Right atrium auricular region (tissue), 2 donors: ENCODE measurements around the gene CLIP4. TPM values are rescaled to one million over a fixed set of nuclear protein-coding genes. Genes with fewer than 3 reads are reported as not detected.

Source experiments
- DNase-seq: peaks from one replicate; pipeline ENCODE4 v3.0.0-alpha.2; 2019; ENCODE audit warnings: low spot score
- H3K27ac ChIP-seq, 2 donors: fragments of 200-600 bp; sonication (generic); 1 replicate in 1 of 2; 2 replicates in 1 of 2; pipeline ENCODE4 v1.5.1; 2016 to 2019
- H3K27me3 ChIP-seq, 2 donors: fragments of 200-600 bp; sonication (generic); one replicate each; pipeline versions ENCODE4 v1.5.1 to v1.6.0; 2017 to 2019
- H3K36me3 ChIP-seq: fragments of 200-600 bp; sonication (generic); one replicate; pipeline ENCODE4 v1.5.1; 2016
- H3K4me1 ChIP-seq, 2 donors: fragments of 200-600 bp; sonication (generic); one replicate each; pipeline versions ENCODE4 v1.5.1 to v1.6.0; 2017 to 2019
- H3K4me3 ChIP-seq, 2 donors: fragments of 200-600 bp; sonication (generic); 1 replicate in 1 of 2; 2 replicates in 1 of 2; pipeline ENCODE4 v1.5.1; 2017 to 2019; ENCODE audit warnings: mild to moderate bottlenecking in 1 of 2, moderate library complexity in 1 of 2
- H3K9me3 ChIP-seq, 2 donors: fragments of 200-600 bp; sonication (generic); one replicate each; pipeline ENCODE4 v1.5.1; 2019
- CTCF ChIP-seq, 2 donors: fragments of 200-600 bp; sonication (generic); IDR thresholded peaks; one replicate each; pipeline ENCODE4 v1.5.1; 2019; ENCODE audit warnings: antibody characterized with exemption in 2 of 2
- total RNA-seq, 2 donors: library from RNA; depleted of rRNA; stranded (reverse); fragments of >200 nt; gene quantifications; one replicate each; pipeline ENCODE4 v1.1.0, GENCODE V29; 2016

Gene CLIP4
- total RNA-seq, 2 donors from 2014 or later, result 66.5 to 71.0 TPM

- H3K9me3 ChIP-seq, result no peaks in the 10 kb centered on the region
- no peak overlapping the region for H3K27ac ChIP-seq
- no peaks in the 10 kb centered on the region for H3K4me1 ChIP-seq
- DNase-seq, result no peak
- no peaks in the 10 kb centered on the region for H3K36me3 ChIP-seq
- H3K27me3 ChIP-seq, result no peaks in the 10 kb centered on the region
- H3K4me3 ChIP-seq, result no peak overlapping the region
- no peak for TF ChIP-seq CTCF (IDR thresholded peaks at IDR 0.05)
These were observed 111.6 kb downstream of the CLIP4 start for GRCh38 chr2:29226808-29227207.

- H3K27ac ChIP-seq, result no peak overlapping the region
- H3K27me3 ChIP-seq, result no peaks in the 10 kb centered on the region
- H3K4me1 ChIP-seq, result no peaks in the 10 kb centered on the region
- no peak for DNase-seq
- TF ChIP-seq CTCF (IDR thresholded peaks at IDR 0.05), result no peak
- H3K9me3 ChIP-seq, result no peaks in the 10 kb centered on the region
- H3K4me3 ChIP-seq, result no peak overlapping the region
- no peaks in the 10 kb centered on the region for H3K36me3 ChIP-seq
These were observed 112.9 kb downstream of the CLIP4 start for GRCh38 chr2:29227935-29228675.

- Histone ChIP-seq H3K27me3 (no peaks in the 10 kb centered on the region), H3K36me3 (no peaks in the 10 kb centered on the region), H3K4me1 (no peaks in the 10 kb centered on the region), H3K27ac (no peak overlapping the region), H3K4me3 (no peak overlapping the region), H3K9me3 (no peaks in the 10 kb centered on the region)
- DNase-seq, result no peak
- no peak for TF ChIP-seq CTCF (IDR thresholded peaks at IDR 0.05)
These were observed 113.7 kb downstream of the CLIP4 start for GRCh38 chr2:29228947-29229346.

- no peak for DNase-seq
- TF ChIP-seq CTCF (IDR thresholded peaks at IDR 0.05), result no peak
- no peaks in the 10 kb centered on the region for H3K4me1 ChIP-seq
- no peaks in the 10 kb centered on the region for H3K9me3 ChIP-seq
- no peaks in the 10 kb centered on the region for H3K36me3 ChIP-seq
- H3K27me3 ChIP-seq, result no peaks in the 10 kb centered on the region
- H3K4me3 ChIP-seq, result no peak overlapping the region
- H3K27ac ChIP-seq, result no peak overlapping the region
These were observed 114.4 kb downstream of the CLIP4 start for GRCh38 chr2:29229640-29230039.

GRCh38 chr2:29232041-29232440 is 116.8 kb downstream of the CLIP4 start:
- no peak for DNase-seq
- H3K27me3 ChIP-seq, result no peaks in the 10 kb centered on the region

More at GRCh38 chr2:29232041-29232440, 116.8 kb downstream of the CLIP4 start:
- no peak for TF ChIP-seq CTCF (IDR thresholded peaks at IDR 0.05)
- no peak overlapping the region for H3K27ac ChIP-seq
- H3K4me1 ChIP-seq, result no peaks in the 10 kb centered on the region
- no peak overlapping the region for H3K4me3 ChIP-seq
- H3K36me3 ChIP-seq, result no peaks in the 10 kb centered on the region
- H3K9me3 ChIP-seq, result no peaks in the 10 kb centered on the region
